HepG2 (cell line): ENCODE results near the gene CD48. TPM values are rescaled to one million over a fixed set of nuclear protein-coding genes. Genes with fewer than 3 reads are reported as not detected.

Experiments
- ATAC-seq: fragments of 200-7000 bp; cut with Tn5 transposase; 3 replicates; pipeline ENCODE4 v1.9.1; 2020; ENCODE audit warnings: mild to moderate bottlenecking, moderate library complexity
- BruUV-seq: library from RNA; stranded (reverse); fragments of 400-500 nt; replicated peaks from 2 replicates; lab custom pipeline; 2021; lab: Mats Ljungman, UMichigan
- CTCF ChIA-PET: fragments of 300-600 bp; formaldehyde crosslinking; extraction: SDS; loops from one replicate; lab custom pipeline; 2021; ENCODE audit warnings: low total read pairs, inconsistent platforms, low intra/inter-chr PET ratio; lab: Yijun Ruan, JAX
- POLR2A ChIA-PET: fragments of 350-600 bp; sonication (Branson Sonifier 250); formaldehyde crosslinking; loops from one replicate; lab custom pipeline; 2020; ENCODE audit warnings: antibody characterized with exemption, inconsistent platforms; lab: Yijun Ruan, JAX
- DNase-seq: peaks from one replicate; pipeline ENCODE4 v3.0.0-alpha.2; 2015; ENCODE audit warnings: low spot score
- FAIRE-seq: peaks from 3 replicates; lab custom pipeline; 2011; peaks lifted over from hg19 to GRCh38; lab: Jason Lieb, UNC
- H2AFZ ChIP-seq: one replicate; pipeline ENCODE4 v1.6.1; 2011; ENCODE audit warnings: low read length, inconsistent platforms
- H3K27ac ChIP-seq: fragments of 300-600 bp; 3 replicates; pipeline ENCODE4 v1.8.0; 2011; ENCODE audit warnings: mixed run types, mild to moderate bottlenecking, mixed read lengths, low read length, inconsistent platforms; ENCODE audit not compliant: insufficient read depth; ENCODE audit errors: extremely low read length
- H3K27me3 ChIP-seq, 2 experiments: fragments of 200-600 bp in 1 of 2; 2 replicates in 1 of 2; 3 replicates in 1 of 2; pipeline versions ENCODE4 v1.6.0 to v1.8.0; 2011; ENCODE audit warnings: low read length in 2 of 2, mild to moderate bottlenecking in 2 of 2, moderate library complexity in 2 of 2, inconsistent platforms in 1 of 2; ENCODE audit not compliant: insufficient read depth in 2 of 2, control insufficient read depth in 1 of 2
- H3K36me3 ChIP-seq, 2 experiments: fragments of 200-600 bp in 1 of 2; replicated peaks in 1 of 2; 2 replicates in 1 of 2; 3 replicates in 1 of 2; pipeline versions ENCODE4 v1.5.1 to v1.8.0; 2011; ENCODE audit warnings: low read length in 2 of 2, inconsistent platforms in 1 of 2; ENCODE audit not compliant: insufficient read depth in 2 of 2, control insufficient read depth in 1 of 2
- H3K4me1 ChIP-seq: 2 replicates; pipeline ENCODE4 v1.5.1; 2012; ENCODE audit warnings: low read length, inconsistent platforms; ENCODE audit not compliant: insufficient read depth
- H3K4me2 ChIP-seq: 2 replicates; pipeline ENCODE4 v1.6.0; 2011; ENCODE audit warnings: low read depth, low read length, inconsistent platforms
- H3K4me3 ChIP-seq, 3 experiments: fragments of 200-600 bp in 1 of 3; sonication (generic), shearing (Covaris generic) in 1 of 3; replicated peaks in 1 of 3; 2 replicates each; pipeline ENCODE4 v1.5.1; 2011 to 2016; ENCODE audit warnings: low read length in 3 of 3, inconsistent platforms in 2 of 3, low read depth in 2 of 3, mild to moderate bottlenecking in 2 of 3, control low read depth in 1 of 3, mixed read lengths in 1 of 3; ENCODE audit not compliant: insufficient read depth in 1 of 3
- H3K79me2 ChIP-seq: one replicate; pipeline ENCODE4 v1.6.1; 2011; ENCODE audit warnings: low read length, inconsistent platforms; ENCODE audit not compliant: insufficient read depth
- H3K9ac ChIP-seq: 2 replicates; pipeline ENCODE4 v1.6.0; 2011; ENCODE audit warnings: mild to moderate bottlenecking, low read depth, low read length, inconsistent platforms; ENCODE audit not compliant: insufficient read depth
- H3K9me3 ChIP-seq: 2 replicates; pipeline ENCODE4 v1.5.1; 2012; ENCODE audit warnings: mild to moderate bottlenecking, low read length
- H4K20me1 ChIP-seq: 2 replicates; pipeline ENCODE4 v1.6.0; 2011; ENCODE audit warnings: inconsistent platforms, mild to moderate bottlenecking, low read length, moderate library complexity; ENCODE audit not compliant: insufficient read depth
- ADNP ChIP-seq: sonication (generic); formaldehyde crosslinking; IDR thresholded peaks from 2 replicates; pipeline ENCODE4 v1.4.0; 2020; ENCODE audit warnings: missing genetic modification reagents
- CBFB ChIP-seq: sonication (generic); formaldehyde crosslinking; IDR thresholded peaks from 2 replicates; pipeline ENCODE4 v1.4.0; 2020; ENCODE audit warnings: missing genetic modification reagents
- CHD2 ChIP-seq: IDR thresholded peaks from 2 replicates; pipeline ENCODE4 v1.6.1; 2011; ENCODE audit warnings: low read depth, low read length, improper control_type of control experiment
- ERF ChIP-seq: IDR thresholded peaks from 2 replicates; pipeline ENCODE4 v1.6.1; 2018; ENCODE audit warnings: missing biosample characterization, missing genetic modification reagents
- HOXA9 ChIP-seq: sonication (generic); formaldehyde crosslinking; IDR thresholded peaks from 2 replicates; pipeline ENCODE4 v1.8.1; 2022; ENCODE audit warnings: missing genetic modification reagents, mild to moderate bottlenecking, moderate library complexity, borderline replicate concordance
- ISL2 ChIP-seq: sonication (generic); formaldehyde crosslinking; IDR thresholded peaks from 2 replicates; pipeline ENCODE4 v1.5.0; 2020; ENCODE audit warnings: missing genetic modification reagents
- MIER2 ChIP-seq: IDR thresholded peaks from 2 replicates; pipeline ENCODE4 v1.6.1; 2016; ENCODE audit warnings: missing biosample characterization, missing genetic modification reagents
- SMC3 ChIP-seq: IDR thresholded peaks from 2 replicates; pipeline ENCODE4 v1.6.1; 2011; ENCODE audit warnings: low read length, improper control_type of control experiment
- SRSF1 ChIP-seq: fragments of 200-400 bp; formaldehyde crosslinking; optimal IDR thresholded peaks from 2 replicates; pipeline ENCODE3; 2017; ENCODE audit warnings: mild to moderate bottlenecking, low read depth, low read length, moderate library complexity
- TBP ChIP-seq: sonication (generic); formaldehyde crosslinking; IDR thresholded peaks from 2 replicates; pipeline ENCODE4 v1.5.0; 2020; ENCODE audit warnings: missing genetic modification reagents
- TEAD2 ChIP-seq: sonication (generic); formaldehyde crosslinking; IDR thresholded peaks from 2 replicates; pipeline ENCODE4 v1.9.0; 2021; ENCODE audit warnings: missing genetic modification reagents
- ZFP36 ChIP-seq: fragments of 150-350 bp; IDR thresholded peaks from 2 replicates; pipeline ENCODE4 v1.6.1; 2018; ENCODE audit warnings: borderline replicate concordance, low read length, low read depth; ENCODE audit not compliant: partially characterized antibody
- ZNF224 ChIP-seq: sonication (generic); formaldehyde crosslinking; IDR thresholded peaks from 2 replicates; pipeline ENCODE4 v1.5.0; 2020; ENCODE audit warnings: mild to moderate bottlenecking, missing genetic modification reagents
- ZNF782 ChIP-seq: sonication (generic); formaldehyde crosslinking; IDR thresholded peaks from 2 replicates; pipeline ENCODE4 v1.4.0; 2020; ENCODE audit warnings: missing genetic modification reagents, mild to moderate bottlenecking, borderline replicate concordance
- WGBS: methylation state at CpG from one replicate; pipeline ENCODE4 v1.1.6; 2017; ENCODE audit warnings: low lambda C conversion rate; 5-methylcytosine and 5-hydroxymethylcytosine counted together
- in situ Hi-C: cut with HindIII; loops from 2 replicates; pipeline ENCODE4 v1.10.0; 2017; ENCODE audit warnings: low pct_unique_long_range_greater_than_20kb; ENCODE audit not compliant: extremely low pct_ligation_motif_present
- intact Hi-C: fragments of 100-400 bp; cut with micrococcal nuclease; formaldehyde crosslinking; loops from one replicate; pipeline ENCODE4 v1.10.0; 2022; ENCODE audit not compliant: unreplicated experiment
- polyA plus RNA-seq, 8 experiments: library from polyadenylated mRNA; depleted of rRNA in 3 of 8; stranded (reverse) in 7 of 8; unstranded in 1 of 8; fragments of >200 nt; fragmentation: Illumina TruSeq in 4 of 8; extraction: Trizol in 4 of 8; gene quantifications; 2 replicates each; pipeline versions ENCODE4 v1.2.1 to v1.2.3, GENCODE V29; 2011 to 2016; ENCODE audit warnings: low read depth in 4 of 8, missing spikeins in 1 of 8, mixed read lengths in 1 of 8; ENCODE audit not compliant: insufficient read depth in 1 of 8
- total RNA-seq, 5 experiments: library from RNA; depleted of rRNA; stranded (reverse); fragments of >200 nt; fragmentation: Illumina TruSeq; extraction: Trizol; gene quantifications; 2 replicates each; pipeline ENCODE4 v1.2.3, GENCODE V29; 2016; ENCODE audit warnings: low read depth in 1 of 5
- TF ChIP-seq, protein P1 (sequence below): IDR thresholded peaks from 2 replicates; pipeline ENCODE4 v1.6.1; 2016; ENCODE audit warnings: missing genetic modification reagents, missing compliant biosample characterization
- TF ChIP-seq, protein P2 (sequence below), 2 experiments: IDR thresholded peaks; 2 replicates each; pipeline ENCODE4 v1.6.1; 2011 to 2012; ENCODE audit warnings: low read length in 2 of 2, borderline replicate concordance in 1 of 2, low read depth in 1 of 2, mild to moderate bottlenecking in 1 of 2, moderate library complexity in 1 of 2

Gene CD48
- total and polyA plus RNA-seq, 2 of the 13 experiments (the other 11 are each of a cell fraction or from before 2014, with no cell fraction given) = not detected

DNA sequence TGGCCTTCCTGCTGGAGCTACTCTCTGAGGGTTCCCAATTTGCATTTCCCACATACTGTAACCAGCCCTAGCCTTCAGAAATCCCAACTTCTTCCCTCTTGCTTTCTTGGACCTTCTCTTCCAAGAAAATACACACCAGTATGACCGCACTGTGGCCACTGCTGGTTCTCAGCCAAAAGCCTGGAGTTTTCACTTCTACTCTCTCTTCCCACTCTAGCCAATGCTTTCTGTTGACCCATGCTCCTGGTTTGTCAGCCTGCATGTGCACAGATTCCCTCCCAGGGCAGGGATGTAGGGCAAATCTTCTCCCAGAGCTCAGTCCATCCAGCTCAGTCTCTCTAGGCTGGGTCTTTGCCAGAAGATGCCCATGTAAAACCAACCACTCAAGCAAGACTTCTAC is 65.4 kb downstream of the CD48 start:
- WGBS = 53% methylated on average over 1 of the region's 1 CpG
- TF ChIP-seq CHD2 = no peak
- TF ChIP-seq HOXA9 (CRISPR knock-in tag) = no peak
- TF ChIP-seq MIER2 (CRISPR knock-in tag) = no peak
- TF ChIP-seq ISL2 (CRISPR knock-in tag) = no peak
- no peak for TF ChIP-seq CBFB (CRISPR knock-in tag)
- no peak for TF ChIP-seq ZNF224 (CRISPR knock-in tag)
- no peak for TF ChIP-seq ADNP
- no peak for TF ChIP-seq TBP
- TF ChIP-seq, protein P1, sequence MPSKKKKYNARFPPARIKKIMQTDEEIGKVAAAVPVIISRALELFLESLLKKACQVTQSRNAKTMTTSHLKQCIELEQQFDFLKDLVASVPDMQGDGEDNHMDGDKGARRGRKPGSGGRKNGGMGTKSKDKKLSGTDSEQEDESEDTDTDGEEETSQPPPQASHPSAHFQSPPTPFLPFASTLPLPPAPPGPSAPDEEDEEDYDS (CRISPR knock-in tag) = no peak

DNA sequence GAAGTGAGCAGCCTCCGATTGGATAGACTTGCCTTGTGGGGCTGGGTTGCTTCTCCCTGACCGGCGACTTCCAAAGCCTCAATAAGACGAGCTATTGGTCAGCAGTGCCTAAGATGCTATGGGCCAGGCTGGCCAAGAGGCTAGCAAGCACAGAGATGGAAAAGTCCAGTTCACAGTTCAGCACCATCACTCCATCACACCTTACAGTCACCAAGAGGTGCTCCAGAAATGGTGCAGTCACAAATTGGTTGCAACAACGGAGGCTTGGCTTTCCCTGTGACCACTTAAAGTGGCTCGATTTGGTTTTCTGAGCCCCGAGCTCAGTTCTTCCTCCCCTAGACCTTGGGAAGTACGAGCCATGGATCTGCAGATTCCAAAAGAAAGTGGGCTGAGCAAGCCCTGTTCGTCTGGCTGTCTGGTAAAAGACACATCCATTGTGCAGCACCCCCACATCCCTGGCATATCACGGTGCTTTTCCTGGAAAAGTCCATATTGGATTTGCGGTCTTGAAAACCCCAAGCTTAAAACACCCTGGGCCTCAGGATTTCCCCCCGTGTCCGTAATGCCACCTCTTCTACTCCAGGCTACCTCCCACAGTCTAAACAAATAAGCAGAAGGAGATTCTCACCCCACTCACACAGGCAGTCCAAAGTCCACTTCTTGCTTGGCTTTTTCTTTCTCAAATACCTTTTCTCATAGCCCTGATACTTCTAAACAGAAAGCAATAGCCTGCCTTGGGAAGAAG is 66.1 kb downstream of the CD48 start:
- no peaks in the 10 kb centered on the region for H3K36me3 ChIP-seq
- H3K4me2 ChIP-seq = no peak overlapping the region
- FAIRE-seq = no peak
- no peak overlapping the region for H3K9ac ChIP-seq
- no peak overlapping the region for H3K4me3 ChIP-seq
- no TSS peak for BruUV-seq
- 26% methylated on average over 12 of the region's 13 CpGs for WGBS
- no peaks in the 10 kb centered on the region for H3K4me1 ChIP-seq
- no peak overlapping the region for H2AFZ ChIP-seq
- POLR2A ChIA-PET = no interaction called here
- intact Hi-C loops = no loop called here
- TF ChIP-seq ZNF782 (CRISPR knock-in tag) (no peak), ZFP36 (no peak), ERF (CRISPR knock-in tag) (no peak), SMC3 (no peak), TEAD2 (CRISPR knock-in tag) (no peak), SRSF1 (no peak)
- TF ChIP-seq, protein P2, sequence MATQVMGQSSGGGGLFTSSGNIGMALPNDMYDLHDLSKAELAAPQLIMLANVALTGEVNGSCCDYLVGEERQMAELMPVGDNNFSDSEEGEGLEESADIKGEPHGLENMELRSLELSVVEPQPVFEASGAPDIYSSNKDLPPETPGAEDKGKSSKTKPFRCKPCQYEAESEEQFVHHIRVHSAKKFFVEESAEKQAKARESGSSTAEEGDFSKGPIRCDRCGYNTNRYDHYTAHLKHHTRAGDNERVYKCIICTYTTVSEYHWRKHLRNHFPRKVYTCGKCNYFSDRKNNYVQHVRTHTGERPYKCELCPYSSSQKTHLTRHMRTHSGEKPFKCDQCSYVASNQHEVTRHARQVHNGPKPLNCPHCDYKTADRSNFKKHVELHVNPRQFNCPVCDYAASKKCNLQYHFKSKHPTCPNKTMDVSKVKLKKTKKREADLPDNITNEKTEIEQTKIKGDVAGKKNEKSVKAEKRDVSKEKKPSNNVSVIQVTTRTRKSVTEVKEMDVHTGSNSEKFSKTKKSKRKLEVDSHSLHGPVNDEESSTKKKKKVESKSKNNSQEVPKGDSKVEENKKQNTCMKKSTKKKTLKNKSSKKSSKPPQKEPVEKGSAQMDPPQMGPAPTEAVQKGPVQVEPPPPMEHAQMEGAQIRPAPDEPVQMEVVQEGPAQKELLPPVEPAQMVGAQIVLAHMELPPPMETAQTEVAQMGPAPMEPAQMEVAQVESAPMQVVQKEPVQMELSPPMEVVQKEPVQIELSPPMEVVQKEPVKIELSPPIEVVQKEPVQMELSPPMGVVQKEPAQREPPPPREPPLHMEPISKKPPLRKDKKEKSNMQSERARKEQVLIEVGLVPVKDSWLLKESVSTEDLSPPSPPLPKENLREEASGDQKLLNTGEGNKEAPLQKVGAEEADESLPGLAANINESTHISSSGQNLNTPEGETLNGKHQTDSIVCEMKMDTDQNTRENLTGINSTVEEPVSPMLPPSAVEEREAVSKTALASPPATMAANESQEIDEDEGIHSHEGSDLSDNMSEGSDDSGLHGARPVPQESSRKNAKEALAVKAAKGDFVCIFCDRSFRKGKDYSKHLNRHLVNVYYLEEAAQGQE (IDR thresholded peaks at IDR 0.05; ENCODE audit: borderline replicate concordance in 1 of 2, low read depth in 1 of 2, low read length in 2 of 2) = no peak
- no peaks in the 10 kb centered on the region for H4K20me1 ChIP-seq
- no peak overlapping the region for H3K27ac ChIP-seq
- no peak for DNase-seq
- CTCF ChIA-PET = no interaction called here
- in situ Hi-C loops = no loop called here
- H3K9me3 ChIP-seq = no peaks in the 10 kb centered on the region
- ATAC-seq = no peak
- no peaks in the 10 kb centered on the region for H3K79me2 ChIP-seq
- peaks cover 0 to 3% of the 10 kb centered on the region in 2 experiments; a peak in 2 of 5 replicates for H3K27me3 ChIP-seq

More for the DNA sequence above, 65.4 kb downstream of the CD48 start:
- H3K4me3 ChIP-seq = no peak overlapping the region
- BruUV-seq = no TSS peak
- H4K20me1 ChIP-seq = no peaks in the 10 kb centered on the region
- no peaks in the 10 kb centered on the region for H3K36me3 ChIP-seq
- no peak overlapping the region for H3K27ac ChIP-seq
- ChIA-PET POLR2A (no interaction called here), CTCF (no interaction called here)
- FAIRE-seq = no peak
- no peak overlapping the region for H3K4me2 ChIP-seq
- in situ Hi-C loops = no loop called here
- no peaks in the 10 kb centered on the region for H3K9me3 ChIP-seq
- H3K4me1 ChIP-seq = no peaks in the 10 kb centered on the region
- H3K9ac ChIP-seq = no peak overlapping the region
- intact Hi-C loops = no loop called here
- DNase-seq = no peak
- H2AFZ ChIP-seq = no peak overlapping the region
- H3K79me2 ChIP-seq = no peaks in the 10 kb centered on the region
- peaks cover 0 to 3% of the 10 kb centered on the region in 2 experiments; a peak in 2 of 5 replicates for H3K27me3 ChIP-seq
- ATAC-seq = no peak
